GM18505 (cell line): ENCODE measurements around the gene BCAN.

Experiments
- ATAC-seq: cut with Tn5 transposase; IDR thresholded peaks from one replicate; pipeline ENCODE4 v1.9.1; 2021; ENCODE audit not compliant: unreplicated experiment
- POLR2A ChIP-seq: IDR thresholded peaks from 4 replicates; pipeline ENCODE4 v1.6.1; 2011; ENCODE audit warnings: borderline replicate concordance; ENCODE audit not compliant: insufficient read depth, insufficient read length; ENCODE audit errors: extremely low read depth

Gene BCAN

DNA sequence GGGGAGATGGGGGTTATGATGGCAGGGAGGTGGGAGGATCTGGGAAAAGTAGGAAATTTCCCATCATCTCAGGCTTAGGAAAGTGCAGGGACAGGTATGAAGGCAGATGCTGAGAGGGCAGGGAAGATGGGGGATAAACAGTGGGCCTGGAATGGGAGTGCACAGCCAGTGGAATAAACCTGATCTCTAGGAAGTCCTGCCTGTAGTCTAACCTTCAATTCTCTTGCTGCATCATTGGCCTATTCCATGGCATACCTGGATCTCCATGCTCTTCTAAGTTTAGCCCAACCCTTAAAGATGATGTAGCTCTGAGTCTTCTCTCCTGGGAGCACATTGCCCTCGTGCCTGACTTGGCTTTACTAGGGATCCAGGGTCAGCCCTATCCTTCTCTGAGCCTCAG, 2.7 kb downstream of the BCAN start:
- ATAC-seq, result no peak
- no peak for TF ChIP-seq POLR2A

- no peak for TF ChIP-seq POLR2A
- ATAC-seq, result no peak
Observed at GRCh38 chr1:156645056-156645455, 3.1 kb downstream of the BCAN start.

- ATAC-seq, result no peak
- no peak for TF ChIP-seq POLR2A
Observed at GRCh38 chr1:156645666-156646065, 3.7 kb downstream of the BCAN start.

DNA sequence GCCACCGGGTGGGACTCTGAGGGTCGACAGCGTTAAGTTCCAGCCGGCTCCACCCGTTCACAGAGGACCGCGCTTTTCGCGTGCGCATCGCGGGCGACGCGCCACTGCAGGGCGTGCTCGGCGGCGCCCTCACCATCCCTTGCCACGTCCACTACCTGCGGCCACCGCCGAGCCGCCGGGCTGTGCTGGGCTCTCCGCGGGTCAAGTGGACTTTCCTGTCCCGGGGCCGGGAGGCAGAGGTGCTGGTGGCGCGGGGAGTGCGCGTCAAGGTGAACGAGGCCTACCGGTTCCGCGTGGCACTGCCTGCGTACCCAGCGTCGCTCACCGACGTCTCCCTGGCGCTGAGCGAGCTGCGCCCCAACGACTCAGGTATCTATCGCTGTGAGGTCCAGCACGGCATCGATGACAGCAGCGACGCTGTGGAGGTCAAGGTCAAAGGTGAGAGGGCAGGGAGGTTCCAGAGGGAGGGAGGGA, 4.9 kb downstream of the BCAN start:
- TF ChIP-seq POLR2A, result no peak

DNA sequence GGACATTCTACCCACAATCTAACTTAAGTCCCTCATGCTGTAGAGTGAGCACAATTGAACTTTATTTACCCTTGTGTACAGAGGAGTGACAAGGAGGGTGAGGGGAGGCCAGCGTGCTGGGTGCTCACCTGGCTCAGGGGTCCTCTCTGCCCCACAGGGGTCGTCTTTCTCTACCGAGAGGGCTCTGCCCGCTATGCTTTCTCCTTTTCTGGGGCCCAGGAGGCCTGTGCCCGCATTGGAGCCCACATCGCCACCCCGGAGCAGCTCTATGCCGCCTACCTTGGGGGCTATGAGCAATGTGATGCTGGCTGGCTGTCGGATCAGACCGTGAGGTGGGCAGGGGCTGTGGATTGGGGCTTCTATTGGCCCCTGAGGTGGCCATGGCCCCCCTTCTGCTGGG, 5.4 kb downstream of the BCAN start:
- TF ChIP-seq POLR2A, result no peak
- no peak for ATAC-seq

More for the DNA sequence above, 4.9 kb downstream of the BCAN start:
- no peak for ATAC-seq

DNA sequence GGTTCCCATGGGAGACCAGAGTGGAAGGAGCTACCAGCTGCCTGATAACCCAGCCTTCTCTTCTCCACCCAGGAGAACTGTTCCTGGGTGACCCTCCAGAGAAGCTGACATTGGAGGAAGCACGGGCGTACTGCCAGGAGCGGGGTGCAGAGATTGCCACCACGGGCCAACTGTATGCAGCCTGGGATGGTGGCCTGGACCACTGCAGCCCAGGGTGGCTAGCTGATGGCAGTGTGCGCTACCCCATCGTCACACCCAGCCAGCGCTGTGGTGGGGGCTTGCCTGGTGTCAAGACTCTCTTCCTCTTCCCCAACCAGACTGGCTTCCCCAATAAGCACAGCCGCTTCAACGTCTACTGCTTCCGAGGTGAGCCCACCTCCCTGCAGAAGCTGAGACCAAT, 6.6 kb downstream of the BCAN start:
- no peak for ATAC-seq
- no peak for TF ChIP-seq POLR2A

DNA sequence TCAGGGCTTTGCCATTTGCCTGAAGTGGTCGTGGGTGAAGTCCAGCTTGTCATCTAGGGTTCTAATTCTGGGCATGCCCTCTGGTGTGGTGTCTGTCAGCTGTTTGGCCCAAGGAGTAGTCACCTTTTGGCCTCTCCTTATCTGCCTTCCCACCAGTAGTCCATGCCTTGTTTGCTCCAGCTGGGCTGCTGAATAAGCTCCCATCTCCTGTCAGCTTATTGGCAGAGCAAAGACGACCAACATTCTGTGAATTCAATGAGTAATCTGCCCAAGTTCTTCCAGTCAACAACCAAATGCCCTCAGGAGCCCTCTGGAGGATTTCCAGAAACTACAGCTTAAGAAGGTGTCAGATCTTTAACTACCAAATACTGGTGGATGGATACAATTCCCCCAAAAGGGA, 7.0 kb downstream of the BCAN start:
- no peak for TF ChIP-seq POLR2A
- ATAC-seq, result no peak

DNA sequence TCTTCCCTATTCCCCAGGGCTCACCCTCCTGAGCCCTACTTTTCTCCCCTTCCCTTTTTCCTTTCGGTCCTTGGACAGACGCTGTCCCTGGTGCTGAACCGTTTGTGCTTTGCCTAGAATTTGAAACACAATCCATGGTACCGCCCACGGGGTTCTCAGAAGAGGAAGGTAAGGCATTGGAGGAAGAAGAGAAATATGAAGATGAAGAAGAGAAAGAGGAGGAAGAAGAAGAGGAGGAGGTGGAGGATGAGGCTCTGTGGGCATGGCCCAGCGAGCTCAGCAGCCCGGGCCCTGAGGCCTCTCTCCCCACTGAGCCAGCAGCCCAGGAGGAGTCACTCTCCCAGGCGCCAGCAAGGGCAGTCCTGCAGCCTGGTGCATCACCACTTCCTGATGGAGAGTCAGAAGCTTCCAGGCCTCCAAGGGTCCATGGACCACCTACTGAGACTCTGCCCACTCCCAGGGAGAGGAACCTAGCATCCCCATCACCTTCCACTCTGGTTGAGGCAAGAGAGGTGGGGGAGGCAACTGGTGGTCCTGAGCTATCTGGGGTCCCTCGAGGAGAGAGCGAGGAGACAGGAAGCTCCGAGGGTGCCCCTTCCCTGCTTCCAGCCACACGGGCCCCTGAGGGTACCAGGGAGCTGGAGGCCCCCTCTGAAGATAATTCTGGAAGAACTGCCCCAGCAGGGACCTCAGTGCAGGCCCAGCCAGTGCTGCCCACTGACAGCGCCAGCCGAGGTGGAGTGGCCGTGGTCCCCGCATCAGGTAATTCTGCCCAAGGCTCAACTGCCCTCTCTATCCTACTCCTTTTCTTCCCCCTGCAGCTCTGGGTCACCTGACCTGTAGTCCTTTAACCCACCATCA, 10.4 kb downstream of the BCAN start:
- no peak for ATAC-seq
- TF ChIP-seq POLR2A, result no peak

GRCh38 chr1:156652992-156653355, 11.1 kb downstream of the BCAN start:
- TF ChIP-seq POLR2A, result no peak
- ATAC-seq, result no peak

GRCh38 chr1:156654700-156655099, 12.8 kb downstream of the BCAN start:
- TF ChIP-seq POLR2A, result no peak
- no peak for ATAC-seq

- no peak for ATAC-seq
Observed at GRCh38 chr1:156655151-156655903, 13.4 kb downstream of the BCAN start.

GRCh38 chr1:156655904-156656516, 14.1 kb downstream of the BCAN start:
- no peak for ATAC-seq
- TF ChIP-seq POLR2A, result no peak

More at GRCh38 chr1:156655151-156655903, 13.4 kb downstream of the BCAN start:
- TF ChIP-seq POLR2A, result no peak

- ATAC-seq, result no peak
- peak; percentile 20 for TF ChIP-seq POLR2A
Observed at GRCh38 chr1:156656806-156657740, 15.2 kb downstream of the BCAN start.

DNA sequence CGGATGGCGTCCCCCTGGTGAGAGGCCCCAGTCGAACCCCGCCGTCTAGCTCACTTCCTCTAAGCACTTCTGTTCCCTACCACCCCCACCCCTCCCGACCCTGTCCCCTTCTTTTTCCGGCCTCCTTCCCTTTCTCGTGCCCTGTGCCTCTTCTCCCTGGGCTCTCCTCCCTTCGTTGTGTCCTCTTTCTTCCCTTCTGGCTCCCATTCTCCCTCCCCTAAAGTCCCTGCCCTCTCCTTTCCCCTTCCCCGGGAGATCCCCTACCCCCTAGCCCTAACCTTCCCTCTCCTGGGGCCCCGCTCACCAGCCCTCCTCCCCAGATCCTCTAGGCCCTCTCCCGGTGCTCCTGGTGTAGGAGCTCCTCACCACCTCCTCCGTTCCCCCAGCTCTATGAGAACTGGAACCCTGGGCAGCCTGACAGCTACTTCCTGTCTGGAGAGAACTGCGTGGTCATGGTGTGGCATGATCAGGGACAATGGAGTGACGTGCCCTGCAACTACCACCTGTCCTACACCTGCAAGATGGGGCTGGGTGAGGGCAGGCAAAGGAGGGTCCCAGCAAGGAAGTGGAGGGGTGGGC, 15.9 kb downstream of the BCAN start:
- no peak for TF ChIP-seq POLR2A
- ATAC-seq, result no peak
